Karpas-422 (cell line): ENCODE results near the gene MATCAP1. TPM values are rescaled to one million over a fixed set of nuclear protein-coding genes. Genes with fewer than 3 reads are reported as not detected.

ENCODE experiments used
- DNase-seq: peaks from one replicate; pipeline ENCODE4 v3.0.0-alpha.2; 2015
- H2AFZ ChIP-seq: fragments of 200-600 bp; sonication (generic); 2 replicates; pipeline ENCODE4 v1.6.1; 2014; ENCODE audit warnings: antibody characterized with exemption, low read length, mixed read lengths
- H3K27ac ChIP-seq: fragments of 200-600 bp; sonication (generic); 2 replicates; pipeline ENCODE4 v1.5.1; 2014; ENCODE audit warnings: mild to moderate bottlenecking, low read length, moderate library complexity
- H3K27me3 ChIP-seq: fragments of 200-600 bp; sonication (generic); 2 replicates; pipeline ENCODE4 v1.6.1; 2014; ENCODE audit warnings: low read length, mixed read lengths
- H3K36me3 ChIP-seq: fragments of 200-600 bp; sonication (generic); 2 replicates; pipeline ENCODE4 v1.6.1; 2014; ENCODE audit warnings: low read length, mixed read lengths; ENCODE audit not compliant: insufficient read depth
- H3K4me1 ChIP-seq: fragments of 200-600 bp; sonication (generic); 2 replicates; pipeline ENCODE4 v1.6.1; 2014; ENCODE audit warnings: mild to moderate bottlenecking, low read length, mixed read lengths
- H3K4me2 ChIP-seq: fragments of 200-600 bp; sonication (generic); 2 replicates; pipeline ENCODE4 v1.6.1; 2014; ENCODE audit warnings: low read length, low read depth, mild to moderate bottlenecking; ENCODE audit not compliant: poor library complexity, severe bottlenecking
- H3K4me3 ChIP-seq: fragments of 200-600 bp; sonication (generic); 2 replicates; pipeline ENCODE4 v1.5.1; 2014; ENCODE audit warnings: mild to moderate bottlenecking, antibody characterized with exemption, low read length, mixed read lengths
- H3K79me2 ChIP-seq: fragments of 200-600 bp; sonication (generic); 2 replicates; pipeline ENCODE4 v1.6.1; 2014; ENCODE audit warnings: mild to moderate bottlenecking, low read length, mixed read lengths
- H3K9ac ChIP-seq: fragments of 200-600 bp; sonication (generic); 2 replicates; pipeline ENCODE4 v1.6.0; 2014; ENCODE audit warnings: low read length
- H3K9me2 ChIP-seq: fragments of 200-600 bp; sonication (generic), shearing (Covaris generic); replicated peaks from 2 replicates; pipeline ENCODE4 v1.6.0; 2014; ENCODE audit warnings: mild to moderate bottlenecking, low read length, moderate library complexity; ENCODE audit not compliant: insufficient read depth
- H3K9me3 ChIP-seq: fragments of 300-700, 200-600 bp; sonication (generic); 2 replicates; pipeline ENCODE4 v1.6.1; 2014; ENCODE audit warnings: low read length, mixed read lengths
- H4K20me1 ChIP-seq: fragments of 200-600 bp; sonication (generic); 2 replicates; pipeline ENCODE4 v1.6.1; 2014; ENCODE audit warnings: mild to moderate bottlenecking, antibody characterized with exemption, low read length, low read depth; ENCODE audit not compliant: insufficient read depth
- total RNA-seq: library from RNA; depleted of rRNA; stranded (reverse); fragments of >200 nt; shearing (Covaris generic); gene quantifications from 2 replicates; pipeline ENCODE4 v1.2.3, GENCODE V29; 2014; ENCODE audit warnings: low replicate concordance

Gene MATCAP1
- total RNA-seq, 1 experiment from 2014 or later, result 6.8 TPM

- no peak for DNase-seq
- no peak overlapping the region for H3K4me2 ChIP-seq
- no peak overlapping the region for H3K27ac ChIP-seq
These were observed 27.5 kb downstream of the MATCAP1 start for GRCh38 chr16:67156143-67156844.

GRCh38 chr16:67155295-67156142 lies 28.2 kb downstream of the MATCAP1 start:
- Histone ChIP-seq H3K9ac (no peak overlapping the region), H3K4me1 (peaks cover 25% of the 10 kb centered on the region), H2AFZ (no peak overlapping the region), H3K79me2 (no peaks in the 10 kb centered on the region), H3K9me2 (no peaks in the 10 kb centered on the region), H3K4me3 (no peak overlapping the region), H3K27ac (no peak overlapping the region), H4K20me1 (peaks cover 32% of the 10 kb centered on the region; the same call in 1 of the 2 replicates), H3K4me2 (no peak overlapping the region), H3K27me3 (no peaks in the 10 kb centered on the region), H3K36me3 (no peaks in the 10 kb centered on the region), H3K9me3 (no peaks in the 10 kb centered on the region)
- peak; percentile 90 for DNase-seq

More at GRCh38 chr16:67156143-67156844, 27.5 kb downstream of the MATCAP1 start:
- Histone ChIP-seq H3K36me3 (no peaks in the 10 kb centered on the region), H3K9ac (no peak overlapping the region), H3K4me1 (peaks cover 32% of the 10 kb centered on the region), H2AFZ (no peak overlapping the region), H3K9me2 (no peaks in the 10 kb centered on the region), H3K9me3 (no peaks in the 10 kb centered on the region), H3K27me3 (no peaks in the 10 kb centered on the region), H3K4me3 (no peak overlapping the region), H3K79me2 (no peaks in the 10 kb centered on the region), H4K20me1 (peaks cover 33% of the 10 kb centered on the region; the same call in 1 of the 2 replicates)

DNA sequence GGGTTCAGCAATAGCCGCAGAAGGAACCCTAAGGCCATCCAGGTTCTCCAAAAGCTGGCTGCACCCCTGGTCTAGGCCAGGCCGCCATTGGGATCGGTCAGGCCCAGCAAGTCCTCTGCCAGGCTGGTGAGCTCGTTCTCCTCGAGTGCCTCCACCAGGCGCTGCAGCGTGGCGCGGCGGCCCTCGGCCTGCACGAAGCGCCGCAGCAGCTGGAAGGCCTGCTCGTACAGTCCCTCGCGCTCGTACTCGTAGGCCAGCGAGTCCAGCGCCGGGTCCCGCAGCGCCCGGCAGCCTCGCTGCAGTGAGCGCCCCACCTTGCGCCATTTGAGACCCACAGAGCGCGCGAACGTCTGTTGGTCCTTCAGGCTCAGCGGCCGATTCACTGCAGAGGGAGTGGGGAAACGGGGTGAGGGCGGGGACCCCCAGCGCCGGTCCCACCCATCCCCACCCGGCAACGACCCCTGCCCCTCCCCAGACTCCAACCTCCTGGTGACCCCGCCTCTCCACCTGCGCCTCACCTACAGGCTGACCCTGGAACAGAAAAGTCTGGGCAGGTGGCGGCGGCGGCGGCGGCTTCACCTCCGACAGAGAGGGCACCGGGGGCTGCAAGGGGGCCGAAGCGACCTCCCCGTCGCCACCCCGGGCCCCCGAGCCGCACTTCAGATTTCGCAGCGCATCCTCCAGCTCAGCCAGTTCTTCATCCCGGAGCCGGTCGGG lies 29.0 kb downstream of the MATCAP1 start:
- no peak overlapping the region for H3K27ac ChIP-seq
- H3K9ac ChIP-seq, result no peak overlapping the region
- no peaks in the 10 kb centered on the region for H3K79me2 ChIP-seq
- H3K9me3 ChIP-seq, result no peaks in the 10 kb centered on the region
- DNase-seq, result no peak
- H3K27me3 ChIP-seq, result no peaks in the 10 kb centered on the region
- no peak overlapping the region for H2AFZ ChIP-seq
- H3K4me3 ChIP-seq, result no peak overlapping the region
- no peak overlapping the region for H3K4me2 ChIP-seq
- H3K36me3 ChIP-seq, result no peaks in the 10 kb centered on the region
- peaks cover 20% of the 10 kb centered on the region for H3K4me1 ChIP-seq
- peaks cover 32% of the 10 kb centered on the region; the same call in 1 of the 2 replicates for H4K20me1 ChIP-seq
- H3K9me2 ChIP-seq, result no peaks in the 10 kb centered on the region

DNA sequence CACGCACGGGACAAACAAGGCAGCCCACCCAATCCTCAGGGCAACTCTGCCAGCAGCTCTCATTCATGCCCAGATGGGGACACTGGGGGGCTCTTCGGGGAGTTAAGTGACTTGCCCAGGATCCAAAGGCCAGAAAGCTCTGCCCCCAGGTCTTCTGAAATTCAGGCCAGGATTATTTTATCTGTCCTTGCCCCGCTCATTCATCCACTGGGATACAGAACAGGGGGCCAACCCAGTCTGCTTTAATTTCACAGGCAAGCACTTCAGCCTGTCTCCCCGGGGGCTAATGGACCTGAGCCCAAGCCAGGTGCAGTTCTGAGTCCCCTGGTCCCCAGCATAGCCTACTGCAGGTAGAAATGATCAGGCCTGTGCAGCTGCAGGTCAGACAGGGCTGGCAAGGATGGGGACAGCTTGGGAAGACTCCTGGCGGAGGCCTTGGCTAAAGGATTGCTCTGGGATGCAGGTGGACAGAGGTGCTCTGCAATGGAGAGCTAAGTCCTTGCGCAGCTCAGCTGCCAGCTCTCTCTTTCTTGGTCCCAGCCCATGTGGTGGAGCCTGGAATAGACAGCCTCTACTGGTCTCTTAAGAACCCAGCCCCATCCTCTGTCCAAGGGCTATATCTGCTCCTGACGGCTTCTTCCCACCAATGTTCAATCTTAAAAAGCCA lies 32.2 kb downstream of the MATCAP1 start:
- Histone ChIP-seq H3K27me3 (no peaks in the 10 kb centered on the region), H3K9me3 (no peaks in the 10 kb centered on the region), H3K79me2 (no peaks in the 10 kb centered on the region), H3K9me2 (no peaks in the 10 kb centered on the region), H2AFZ (no peak overlapping the region), H3K4me1 (peaks cover 7% of the 10 kb centered on the region), H3K4me3 (no peak overlapping the region), H3K9ac (no peak overlapping the region), H4K20me1 (peaks cover 24% of the 10 kb centered on the region; the same call in 1 of the 2 replicates), H3K4me2 (no peak overlapping the region), H3K36me3 (no peaks in the 10 kb centered on the region; the same call in 1 of the 2 replicates), H3K27ac (no peak overlapping the region)
- no peak for DNase-seq

DNA sequence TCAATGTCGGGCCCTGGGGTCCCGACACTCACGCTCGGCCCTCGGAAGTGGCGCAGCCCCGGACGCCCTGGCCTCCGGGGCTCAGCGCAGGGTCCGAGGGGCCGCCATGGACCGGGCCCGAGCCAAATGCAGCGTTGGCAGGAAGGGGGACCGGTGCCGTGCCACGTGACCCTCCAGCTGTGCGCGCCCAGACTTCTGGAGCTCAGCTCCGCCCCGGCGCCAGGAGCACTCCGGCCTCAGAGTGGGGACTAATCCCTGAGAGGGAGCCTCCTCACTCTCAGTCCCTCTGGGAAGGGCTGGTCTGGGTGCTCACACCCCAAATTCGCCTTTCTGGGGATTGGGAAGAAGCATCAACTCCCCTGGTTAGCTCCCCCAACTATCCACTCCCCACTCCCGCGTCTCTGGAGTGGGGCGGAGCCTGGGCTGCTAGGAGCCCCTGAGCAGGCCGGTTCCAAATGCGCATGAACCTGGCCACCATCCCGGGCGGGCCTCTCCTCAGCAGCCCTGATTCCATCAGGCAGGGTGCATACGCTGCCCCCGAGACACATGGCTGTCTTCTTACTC lies 32.8 kb downstream of the MATCAP1 start, which contains the start of gene B3GNT9:
TSS of gene B3GNT9 (minus strand) at position 166 of the 564 bp plus-strand sequence. CDS start 513 bp downstream, outside the sequence.
- H3K9me3 ChIP-seq, result no peaks in the 10 kb centered on the region
- H3K4me1 ChIP-seq, result peaks cover 7% of the 10 kb centered on the region
- no peaks in the 10 kb centered on the region; the same call in 1 of the 2 replicates for H3K36me3 ChIP-seq
- H3K79me2 ChIP-seq, result no peaks in the 10 kb centered on the region
- H4K20me1 ChIP-seq, result peaks cover 19% of the 10 kb centered on the region; the same call in 1 of the 2 replicates
- no peaks in the 10 kb centered on the region for H3K27me3 ChIP-seq
- no peak within 1 kb of the TSS for H2AFZ ChIP-seq
- H3K4me3 ChIP-seq, result no peak within 1 kb of the TSS
- no peak within 1 kb of the TSS for H3K9ac ChIP-seq
- H3K27ac ChIP-seq, result no peak within 1 kb of the TSS
- no peaks in the 10 kb centered on the region for H3K9me2 ChIP-seq
- no peak for DNase-seq
- no peak within 1 kb of the TSS for H3K4me2 ChIP-seq

- DNase-seq, result no peak
- Histone ChIP-seq H3K36me3 (no peaks in the 10 kb centered on the region; the same call in 1 of the 2 replicates), H2AFZ (no peak overlapping the region), H3K4me2 (no peak overlapping the region), H3K9me2 (no peaks in the 10 kb centered on the region), H3K27ac (no peak overlapping the region), H4K20me1 (peaks cover 13% of the 10 kb centered on the region; the same call in 1 of the 2 replicates), H3K27me3 (no peaks in the 10 kb centered on the region), H3K4me1 (peaks cover 3% of the 10 kb centered on the region), H3K9ac (no peak overlapping the region), H3K79me2 (no peaks in the 10 kb centered on the region), H3K4me3 (no peak overlapping the region), H3K9me3 (no peaks in the 10 kb centered on the region)
These were observed 33.5 kb downstream of the MATCAP1 start for GRCh38 chr16:67150047-67150832.
